DMS79 (cell line): ENCODE results near the gene CALR.
A peak's percentile ranks its signal among the peaks of the same experiment; 100 is the strongest.
"Not testable (repeated sequence)": the region's sequence is repeated elsewhere in the genome, so short reads cannot be mapped to it uniquely, and the experiment has no call there.

Experiments
- DNase-seq: peaks from one replicate; lab custom pipeline; 2025; lab: John Stamatoyannopoulos, UW

The CALR gene

DNA sequence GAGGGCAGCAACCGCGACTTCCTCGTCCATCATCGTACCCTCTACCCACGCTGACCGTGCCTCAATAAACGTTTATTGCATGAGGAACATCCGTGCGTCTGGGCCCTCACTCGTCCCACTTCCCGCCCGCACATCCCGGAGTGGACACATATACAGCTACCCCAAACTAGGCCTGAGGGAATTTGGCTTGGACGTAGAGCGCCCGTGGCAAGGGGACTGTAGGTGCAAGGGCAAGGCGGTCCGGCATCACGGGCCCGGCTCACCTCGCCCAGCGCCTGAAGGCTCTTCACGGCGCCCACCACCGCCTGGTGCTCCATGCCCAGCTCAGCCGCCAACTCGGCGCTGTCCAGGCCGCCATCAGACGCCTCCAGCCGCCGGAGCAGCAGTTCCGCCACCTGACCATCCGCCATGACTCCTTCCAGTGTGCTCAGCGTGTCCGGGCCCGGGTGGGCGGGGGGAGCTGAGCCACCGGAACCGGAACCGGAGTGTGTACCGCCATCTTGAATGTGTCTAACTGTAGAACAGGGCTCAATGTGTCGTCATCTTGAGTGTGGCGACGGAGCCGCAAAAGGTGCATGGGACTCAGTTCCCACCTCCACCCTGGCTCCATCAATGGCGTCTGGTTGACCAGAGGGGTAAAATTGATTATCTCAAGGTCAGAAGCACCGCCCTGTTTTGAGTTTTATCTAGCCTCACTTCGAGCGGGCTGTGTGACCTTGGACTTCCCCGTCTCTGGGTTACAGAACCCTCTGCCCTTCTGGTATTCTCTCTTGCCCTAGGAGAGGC, 4.9 kb upstream of the CALR start, which contains the start of gene FARSA:
FARSA (minus strand) TSS at position 425 of the 786 bp plus-strand sequence; CDS start at position 410, 15 bp downstream.
- peak; percentile 93 for DNase-seq

- no peak for DNase-seq
These were observed 3.3 kb upstream of the CALR start for GRCh38 chr19:12935071-12935470.

GRCh38 chr19:12936582-12936981, 1.8 kb upstream of the CALR start:
- peak; percentile 85 for DNase-seq

GRCh38 chr19:12937093-12937926, 1.1 kb upstream of the CALR start:
- DNase-seq = peak; percentile 89

GRCh38 chr19:12938779-12939601, 581 bp downstream of the CALR start:
- no peak for DNase-seq

GRCh38 chr19:12939975-12940423, 1.6 kb downstream of the CALR start:
- DNase-seq = no peak

- DNase-seq = no peak
These were observed 2.5 kb downstream of the CALR start for GRCh38 chr19:12940897-12941296.

DNA sequence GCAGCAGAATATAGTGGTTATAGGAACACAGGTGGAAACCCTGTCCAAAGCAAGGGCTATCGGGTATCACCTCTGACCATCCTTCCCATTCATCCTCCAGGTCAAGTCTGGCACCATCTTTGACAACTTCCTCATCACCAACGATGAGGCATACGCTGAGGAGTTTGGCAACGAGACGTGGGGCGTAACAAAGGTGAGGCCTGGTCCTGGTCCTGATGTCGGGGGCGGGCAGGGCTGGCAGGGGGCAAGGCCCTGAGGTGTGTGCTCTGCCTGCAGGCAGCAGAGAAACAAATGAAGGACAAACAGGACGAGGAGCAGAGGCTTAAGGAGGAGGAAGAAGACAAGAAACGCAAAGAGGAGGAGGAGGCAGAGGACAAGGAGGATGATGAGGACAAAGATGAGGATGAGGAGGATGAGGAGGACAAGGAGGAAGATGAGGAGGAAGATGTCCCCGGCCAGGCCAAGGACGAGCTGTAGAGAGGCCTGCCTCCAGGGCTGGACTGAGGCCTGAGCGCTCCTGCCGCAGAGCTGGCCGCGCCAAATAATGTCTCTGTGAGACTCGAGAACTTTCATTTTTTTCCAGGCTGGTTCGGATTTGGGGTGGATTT, 5.1 kb downstream of the CALR start:
- no peak for DNase-seq

DNA sequence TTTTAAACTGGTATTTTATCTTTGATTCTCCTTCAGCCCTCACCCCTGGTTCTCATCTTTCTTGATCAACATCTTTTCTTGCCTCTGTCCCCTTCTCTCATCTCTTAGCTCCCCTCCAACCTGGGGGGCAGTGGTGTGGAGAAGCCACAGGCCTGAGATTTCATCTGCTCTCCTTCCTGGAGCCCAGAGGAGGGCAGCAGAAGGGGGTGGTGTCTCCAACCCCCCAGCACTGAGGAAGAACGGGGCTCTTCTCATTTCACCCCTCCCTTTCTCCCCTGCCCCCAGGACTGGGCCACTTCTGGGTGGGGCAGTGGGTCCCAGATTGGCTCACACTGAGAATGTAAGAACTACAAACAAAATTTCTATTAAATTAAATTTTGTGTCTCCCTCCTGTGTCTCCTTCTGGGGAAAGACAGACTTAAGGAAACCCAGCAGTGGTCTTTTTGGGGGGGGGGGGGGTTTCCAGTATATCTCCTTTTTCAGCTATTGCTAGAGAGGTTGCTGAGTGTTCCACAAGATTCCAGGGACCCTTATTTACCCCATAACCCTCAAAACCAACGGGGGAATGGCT, 5.8 kb downstream of the CALR start:
- no peak for DNase-seq

DNA sequence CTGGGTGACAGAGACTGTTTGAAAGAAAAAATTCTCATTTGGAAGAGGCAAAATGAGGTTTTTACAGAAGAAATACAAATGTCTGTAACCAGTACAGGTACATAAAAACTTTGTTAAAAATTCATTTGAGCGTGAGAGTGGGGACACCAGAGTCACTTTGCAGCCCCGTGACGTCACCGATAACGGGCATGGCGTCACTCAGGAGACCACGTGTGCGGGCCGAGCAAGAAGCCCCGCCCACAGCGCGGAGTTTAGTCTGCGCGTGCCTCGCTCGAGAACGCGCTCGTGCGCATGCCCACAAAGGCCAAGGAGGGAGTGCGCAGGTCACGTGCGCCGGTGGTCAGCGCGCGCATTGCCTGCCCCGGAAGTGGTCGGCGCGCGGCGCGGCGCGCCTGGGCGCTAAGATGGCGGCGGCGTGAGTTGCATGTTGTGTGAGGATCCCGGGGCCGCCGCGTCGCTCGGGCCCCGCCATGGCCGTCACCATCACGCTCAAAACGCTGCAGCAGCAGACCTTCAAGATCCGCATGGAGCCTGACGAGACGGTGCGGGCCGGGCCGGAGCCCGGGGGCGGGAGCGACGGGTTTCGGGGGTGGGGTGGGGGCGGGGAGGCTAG, 7.2 kb downstream of the CALR start, which contains the start of gene RAD23A:
RAD23A (plus strand) TSS at position 384 of the 613 bp plus-strand sequence; CDS start at position 471, 87 bp downstream.
- DNase-seq = peak; percentile 96

GRCh38 chr19:12946092-12946721, 7.8 kb downstream of the CALR start:
- DNase-seq = peak; percentile 72

DNA sequence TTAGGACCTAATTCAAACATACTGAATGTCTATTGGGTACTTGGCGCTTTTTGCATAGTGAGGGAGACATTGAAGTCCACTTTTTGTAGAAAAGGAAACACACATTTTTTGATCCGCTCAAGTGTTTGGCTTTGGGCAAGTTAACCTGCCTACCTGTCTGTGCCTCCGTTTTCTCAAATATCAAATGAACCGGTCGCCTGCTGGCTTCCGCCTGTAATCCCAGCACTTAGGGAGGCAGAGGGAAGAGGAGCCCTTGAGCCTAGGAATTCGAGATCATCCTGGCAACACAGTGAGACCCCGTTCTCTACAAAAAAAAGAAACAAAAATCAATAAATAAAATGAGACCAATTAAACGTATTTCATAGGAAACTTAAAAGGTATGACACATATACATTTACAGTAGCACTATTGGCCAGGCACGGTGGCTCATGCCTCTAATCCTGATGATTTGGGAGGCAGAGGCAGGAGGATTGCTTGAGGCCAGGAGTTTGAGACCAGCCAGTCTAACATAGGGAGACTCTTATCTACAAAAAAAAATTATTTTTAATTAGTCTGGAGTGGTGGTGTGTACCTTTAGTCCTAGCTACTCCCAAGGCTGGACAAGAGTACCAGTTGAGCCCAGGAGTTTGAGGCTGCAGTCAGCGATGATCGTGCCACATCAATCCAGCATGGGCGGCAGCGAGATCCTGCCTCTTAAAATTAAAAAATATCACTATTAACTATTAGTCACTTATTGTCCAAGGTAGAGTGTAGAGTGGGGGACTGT, 8.5 kb downstream of the CALR start:
- no peak for DNase-seq

DNA sequence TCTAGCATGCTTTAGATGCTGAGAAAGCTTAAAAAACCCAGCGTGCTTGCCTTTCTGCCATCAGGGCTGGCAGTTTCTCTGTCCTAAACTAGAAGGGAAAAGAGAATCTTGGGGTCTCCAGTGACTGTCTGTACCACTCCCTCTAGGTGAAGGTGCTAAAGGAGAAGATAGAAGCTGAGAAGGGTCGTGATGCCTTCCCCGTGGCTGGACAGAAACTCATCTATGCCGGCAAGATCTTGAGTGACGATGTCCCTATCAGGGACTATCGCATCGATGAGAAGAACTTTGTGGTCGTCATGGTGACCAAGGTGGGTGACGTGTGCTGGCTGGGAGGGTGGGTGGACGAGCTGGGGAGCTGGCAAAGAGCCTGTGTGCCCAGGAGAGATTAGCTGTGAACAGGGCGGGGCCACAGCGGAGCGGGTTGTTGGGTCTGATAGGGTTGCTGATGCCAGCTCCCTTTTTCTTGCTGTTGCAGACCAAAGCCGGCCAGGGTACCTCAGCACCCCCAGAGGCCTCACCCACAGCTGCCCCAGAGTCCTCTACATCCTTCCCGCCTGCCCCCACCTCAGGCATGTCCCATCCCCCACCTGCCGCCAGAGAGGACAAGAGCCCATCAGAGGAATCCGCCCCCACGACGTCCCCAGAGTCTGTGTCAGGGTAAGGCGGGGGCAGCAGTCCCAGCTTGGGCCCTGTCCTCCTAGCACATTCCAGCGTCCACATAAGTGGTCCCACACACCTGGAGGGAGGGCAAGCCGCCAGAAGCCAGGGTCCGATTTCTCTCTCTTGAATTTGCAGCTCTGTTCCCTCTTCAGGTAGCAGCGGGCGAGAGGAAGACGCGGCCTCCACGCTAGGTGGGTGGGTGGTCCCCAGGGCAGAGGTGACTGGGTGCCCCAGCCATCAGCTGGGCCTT, 9.5 kb downstream of the CALR start:
- DNase-seq = no peak

DNA sequence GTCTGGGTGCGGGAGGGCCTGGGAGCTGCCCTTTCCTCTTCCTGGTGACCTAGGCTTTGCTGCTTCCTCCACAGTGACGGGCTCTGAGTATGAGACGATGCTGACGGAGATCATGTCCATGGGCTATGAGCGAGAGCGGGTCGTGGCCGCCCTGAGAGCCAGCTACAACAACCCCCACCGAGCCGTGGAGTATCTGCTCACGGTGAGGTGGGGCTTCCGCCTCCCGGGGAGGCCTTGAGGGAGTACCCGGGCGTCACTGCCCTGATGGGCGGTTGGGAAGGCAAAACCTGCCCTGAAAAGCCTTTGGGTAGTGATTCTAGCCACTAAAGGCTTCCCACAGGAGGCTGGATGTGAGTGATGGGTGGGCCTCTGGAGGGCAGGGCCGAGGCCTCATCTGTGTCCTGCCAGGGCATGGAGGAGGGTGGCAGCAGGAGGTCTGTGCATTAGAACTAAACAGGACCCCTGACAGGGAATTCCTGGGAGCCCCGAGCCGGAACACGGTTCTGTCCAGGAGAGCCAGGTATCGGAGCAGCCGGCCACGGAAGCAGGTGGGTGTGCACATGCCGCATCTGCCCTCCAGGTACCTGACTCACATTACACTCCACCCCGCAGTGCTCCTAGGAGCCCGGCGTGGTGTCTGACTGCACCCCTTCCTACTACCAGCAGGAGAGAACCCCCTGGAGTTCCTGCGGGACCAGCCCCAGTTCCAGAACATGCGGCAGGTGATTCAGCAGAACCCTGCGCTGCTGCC, 10.4 kb downstream of the CALR start:
- no peak for DNase-seq

GRCh38 chr19:12949363-12950283, 11.2 kb downstream of the CALR start:
- no peak for DNase-seq

GRCh38 chr19:12952050-12952449, 13.6 kb downstream of the CALR start:
- not testable (repeated sequence) for DNase-seq
